Prostate gland (tissue), 2 donors: ENCODE results near the gene SSBP1. TPM values are rescaled to one million over a fixed set of nuclear protein-coding genes. Genes with fewer than 3 reads are reported as not detected.

Experiments used
- DNase-seq: peaks from one replicate; pipeline ENCODE4 v3.0.0-alpha.2; 2019; ENCODE audit warnings: low spot score
- H3K27ac ChIP-seq, 2 donors: fragments of 200-600 bp; sonication (generic); 2 replicates each; pipeline ENCODE4 v1.5.1; 2017 to 2019
- H3K27me3 ChIP-seq: fragments of 200-600 bp; sonication (generic); replicated peaks from 2 replicates; pipeline ENCODE4 v1.5.1; 2019; ENCODE audit not compliant: insufficient read depth
- H3K36me3 ChIP-seq, 2 donors: fragments of 200-600 bp; sonication (generic); 1 replicate in 1 of 2; 2 replicates in 1 of 2; pipeline versions ENCODE4 v1.5.1 to v1.8.1; 2017 to 2019
- H3K4me1 ChIP-seq: fragments of 200-600 bp; sonication (generic); replicated peaks from 2 replicates; pipeline ENCODE4 v1.5.1; 2019
- H3K4me3 ChIP-seq, 2 donors: fragments of 200-600 bp; sonication (generic); 2 replicates each; pipeline ENCODE4 v1.5.1; 2017 to 2019
- H3K9me3 ChIP-seq: fragments of 200-600 bp; sonication (generic); 2 replicates; pipeline ENCODE4 v1.5.1; 2017
- CTCF ChIP-seq, 4 experiments: fragments of 200-600 bp in 2 of 4; fragments of 450-650 bp in 2 of 4; sonication (generic) in 2 of 4; IDR thresholded peaks; 1 replicate in 3 of 4; 2 replicates in 1 of 4; pipeline ENCODE4 v1.5.1; 2016 to 2019; ENCODE audit warnings: antibody characterized with exemption in 4 of 4, mild to moderate bottlenecking in 2 of 4, moderate library complexity in 2 of 4
- POLR2A ChIP-seq: fragments of 450-650 bp; IDR thresholded peaks from one replicate; pipeline ENCODE4 v1.6.1; 2016; ENCODE audit warnings: antibody characterized with exemption, mild to moderate bottlenecking
- POLR2AphosphoS5 ChIP-seq: sonication (generic); formaldehyde crosslinking; IDR thresholded peaks from one replicate; pipeline ENCODE4 v1.6.1; 2017; ENCODE audit warnings: antibody characterized with exemption
- WGBS: methylation state at CpG from one replicate; pipeline ENCODE4 v1.1.5; 2018; 5-methylcytosine and 5-hydroxymethylcytosine counted together
- intact Hi-C: fragments of 100-400 bp; cut with DNase I; formaldehyde crosslinking; loops from one replicate; pipeline ENCODE4 v1.14.2; 2022
- total RNA-seq, 2 donors: library from RNA; depleted of rRNA; stranded (reverse); fragments of >200 nt; gene quantifications; one replicate each; pipeline ENCODE4 v1.1.0, GENCODE V29; 2016

Gene SSBP1
- total RNA-seq, 2 donors from 2014 or later, result 109 to 115 TPM

GRCh38 chr7:141710301-141710700 is 27.9 kb upstream of the SSBP1 start:
- Histone ChIP-seq H3K4me3 (no peak overlapping the region), H3K27ac (no peak overlapping the region), H3K9me3 (no peaks in the 10 kb centered on the region), H3K27me3 (no peaks in the 10 kb centered on the region), H3K4me1 (no peaks in the 10 kb centered on the region), H3K36me3 (no peaks in the 10 kb centered on the region)
- intact Hi-C loops, result no loop called here
- 41% methylated on average over 1 of the region's 1 CpG for WGBS
- no peak for TF ChIP-seq CTCF (IDR thresholded peaks at IDR 0.05)
- no peak for DNase-seq

- Histone ChIP-seq H3K4me3 (no peak overlapping the region), H3K4me1 (no peaks in the 10 kb centered on the region), H3K9me3 (no peaks in the 10 kb centered on the region), H3K36me3 (no peaks in the 10 kb centered on the region), H3K27me3 (no peaks in the 10 kb centered on the region), H3K27ac (no peak overlapping the region)
- TF ChIP-seq POLR2A (no peak), CTCF (IDR thresholded peaks at IDR 0.05) (no peak), POLR2AphosphoS5 (no peak)
- WGBS, result 89% methylated on average over 5 of the region's 5 CpGs
- intact Hi-C loops, result no loop called here
- DNase-seq, result no peak
Observed at GRCh38 chr7:141712603-141713255, 25.4 kb upstream of the SSBP1 start.

- H3K27ac ChIP-seq, result no peak overlapping the region
- H3K9me3 ChIP-seq, result no peaks in the 10 kb centered on the region
- no peaks in the 10 kb centered on the region for H3K27me3 ChIP-seq
- no peak for DNase-seq
- no peaks in the 10 kb centered on the region for H3K4me1 ChIP-seq
- 92% methylated on average over 1 of the region's 1 CpG for WGBS
- intact Hi-C loops, result no loop called here
- no peaks in the 10 kb centered on the region for H3K36me3 ChIP-seq
- no peak overlapping the region for H3K4me3 ChIP-seq
- no peak for TF ChIP-seq CTCF (IDR thresholded peaks at IDR 0.05)
- no peak for TF ChIP-seq POLR2AphosphoS5
- no peak for TF ChIP-seq POLR2A
Observed at GRCh38 chr7:141713890-141714289, 24.3 kb upstream of the SSBP1 start.

- 78% methylated on average over 2 of the region's 2 CpGs for WGBS
- Histone ChIP-seq H3K27me3 (no peaks in the 10 kb centered on the region), H3K9me3 (no peaks in the 10 kb centered on the region), H3K4me3 (no peak overlapping the region), H3K4me1 (no peaks in the 10 kb centered on the region), H3K27ac (no peak overlapping the region), H3K36me3 (no peaks in the 10 kb centered on the region)
- no peak for DNase-seq
- intact Hi-C loops, result no loop called here
- TF ChIP-seq POLR2AphosphoS5, result no peak
- no peak for TF ChIP-seq CTCF (IDR thresholded peaks at IDR 0.05)
- TF ChIP-seq POLR2A, result no peak
Observed at GRCh38 chr7:141714571-141714970, 23.6 kb upstream of the SSBP1 start.

- no peak for DNase-seq
- H3K27me3 ChIP-seq, result no peaks in the 10 kb centered on the region
- no peaks in the 10 kb centered on the region for H3K4me1 ChIP-seq
- H3K4me3 ChIP-seq, result no peak overlapping the region
- no peaks in the 10 kb centered on the region for H3K9me3 ChIP-seq
- H3K27ac ChIP-seq, result no peak overlapping the region
- intact Hi-C loops, result no loop called here
- TF ChIP-seq POLR2A (no peak), CTCF (IDR thresholded peaks at IDR 0.05) (no peak), POLR2AphosphoS5 (no peak)
- WGBS, result 54% methylated on average over 4 of the region's 4 CpGs
- no peaks in the 10 kb centered on the region for H3K36me3 ChIP-seq
Observed at GRCh38 chr7:141715018-141715417, 23.1 kb upstream of the SSBP1 start.
